A172 (cell line): ENCODE measurements around the gene CDK6. TPM values are rescaled to one million over a fixed set of nuclear protein-coding genes. Genes with fewer than 3 reads are reported as not detected.

ENCODE experiments used
- DNase-seq: peaks from one replicate; pipeline ENCODE4 v3.0.0-alpha.2; 2015; ENCODE audit warnings: low spot score
- total RNA-seq: library from RNA; depleted of rRNA; stranded (reverse); fragments of >200 nt; shearing (Covaris generic); gene quantifications from 2 replicates; pipeline ENCODE4 v1.2.3, GENCODE V29; 2014

CDK6 gene
- total RNA-seq, 1 experiment from 2014 or later: 140 TPM

DNA sequence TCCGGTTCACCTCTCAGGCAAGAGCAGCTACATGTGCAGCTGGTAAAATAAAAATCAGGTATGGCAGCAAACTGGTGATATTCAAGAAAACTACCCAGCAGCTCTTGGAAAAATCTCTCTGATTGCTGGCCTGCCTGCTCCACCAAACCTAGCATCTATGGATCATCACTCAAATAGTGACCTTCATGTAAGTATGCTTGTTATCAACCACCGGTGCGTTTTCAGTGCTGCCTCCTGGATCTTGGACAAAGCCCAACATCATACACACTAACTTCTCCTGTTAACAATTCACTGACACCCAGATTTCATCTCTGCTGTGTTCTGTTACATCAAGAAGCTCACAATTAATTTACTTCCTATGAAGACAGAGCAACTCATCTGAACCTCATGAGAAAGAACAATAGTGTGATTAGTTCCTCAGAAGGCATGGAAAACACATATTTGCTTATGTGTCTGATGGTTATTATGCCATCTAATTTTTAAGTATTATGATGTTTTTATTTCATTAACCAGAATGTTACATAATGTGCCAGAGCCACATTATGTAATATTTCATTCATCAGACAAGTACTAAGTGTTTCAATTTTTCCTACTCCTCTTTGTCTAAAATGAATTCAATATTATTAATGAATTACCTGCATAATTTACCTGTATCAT is 8.8 kb downstream of the CDK6 start:
- no peak for DNase-seq

DNA sequence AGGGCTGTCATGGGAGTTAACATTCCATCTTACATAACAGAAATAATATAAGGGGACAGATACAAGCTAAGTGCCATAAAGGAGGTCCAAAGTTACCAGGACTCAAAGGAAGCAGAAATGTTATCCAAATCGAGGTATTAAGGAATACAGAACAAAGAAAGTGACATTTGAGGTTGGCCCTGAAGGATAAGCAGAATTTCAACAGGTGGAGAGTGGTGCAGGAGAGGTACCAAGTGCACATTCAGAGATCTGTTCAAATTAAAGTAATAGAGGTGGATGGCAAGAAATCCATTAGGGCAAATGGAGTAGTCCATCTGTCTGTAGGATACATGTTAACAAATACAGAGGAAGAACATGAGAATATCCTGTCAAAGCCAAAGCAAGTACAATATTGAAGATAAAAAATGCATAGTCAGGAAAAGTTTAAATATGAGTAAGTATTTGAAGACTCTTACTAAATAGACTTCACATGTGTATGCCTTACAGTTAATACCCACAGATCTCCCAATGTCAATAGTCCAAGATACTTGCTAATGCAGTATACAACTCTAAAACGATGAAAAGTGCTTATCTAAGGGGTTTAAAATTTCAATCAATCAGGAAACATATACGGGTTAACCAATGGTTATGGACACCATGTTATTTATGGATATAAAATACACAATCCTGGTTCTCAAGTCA is 10.0 kb downstream of the CDK6 start:
- no peak for DNase-seq

DNA sequence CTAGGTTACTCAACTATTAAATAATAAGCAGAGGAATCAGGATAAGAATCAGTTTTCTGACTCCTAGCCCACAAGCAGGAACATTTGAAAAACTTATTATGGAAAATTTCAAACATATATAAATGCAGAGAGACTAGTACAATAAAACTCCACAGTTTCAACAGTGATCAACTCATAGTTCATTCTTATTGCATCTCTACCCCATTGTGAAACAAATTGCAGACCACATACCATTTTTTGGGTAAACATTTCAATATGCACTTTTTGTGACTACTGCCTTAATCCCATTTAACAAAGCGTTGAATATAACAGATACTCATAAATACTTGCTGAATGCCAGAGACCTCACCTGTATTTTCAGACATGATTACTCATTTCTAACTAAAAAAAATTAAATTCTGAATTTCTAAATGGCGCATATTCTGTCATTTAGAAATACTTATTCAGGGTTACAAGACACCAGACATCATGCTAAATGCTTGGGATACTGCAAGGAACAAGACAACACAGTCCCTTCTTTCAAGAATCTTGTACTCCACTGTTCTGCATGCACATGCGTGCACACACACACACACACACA is 11.4 kb downstream of the CDK6 start:
- DNase-seq: no peak

DNA sequence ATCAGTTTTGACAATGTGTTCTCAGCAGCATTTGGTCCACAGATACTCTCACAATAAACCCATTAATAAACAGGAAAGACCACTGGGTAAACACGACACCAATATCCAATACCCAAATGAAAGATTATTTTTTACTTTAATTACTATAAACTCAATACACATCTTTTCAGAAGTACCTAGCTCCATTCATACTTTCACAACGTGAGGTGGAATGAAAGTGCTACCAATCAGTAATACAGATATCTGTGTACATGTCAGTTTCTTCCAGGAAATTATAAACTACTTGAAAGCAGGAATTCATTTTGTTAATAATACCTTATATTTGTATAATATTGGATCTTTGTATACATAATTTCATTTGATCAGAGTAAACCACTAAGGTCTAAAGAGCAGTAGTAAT is 11.9 kb downstream of the CDK6 start:
- no peak for DNase-seq

DNA sequence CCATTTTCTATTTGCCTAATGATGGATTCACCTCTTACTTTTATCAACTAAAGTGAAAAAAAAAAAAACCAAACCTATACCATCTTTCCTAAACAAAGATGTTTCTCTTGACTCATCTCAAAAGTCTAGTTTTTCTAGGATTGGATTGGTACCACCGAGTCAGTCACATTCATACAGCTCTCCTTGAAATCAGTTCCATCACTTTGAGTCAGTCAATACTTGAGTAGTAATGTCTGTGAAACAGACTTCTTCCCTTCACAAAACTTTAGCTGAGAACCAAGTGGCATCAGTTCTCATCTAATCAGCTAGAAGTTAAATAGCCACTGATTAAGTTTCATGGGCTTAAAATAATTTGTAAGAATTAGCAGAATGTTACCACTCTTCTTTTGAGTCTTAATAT is 13.3 kb downstream of the CDK6 start:
- no peak for DNase-seq

DNA sequence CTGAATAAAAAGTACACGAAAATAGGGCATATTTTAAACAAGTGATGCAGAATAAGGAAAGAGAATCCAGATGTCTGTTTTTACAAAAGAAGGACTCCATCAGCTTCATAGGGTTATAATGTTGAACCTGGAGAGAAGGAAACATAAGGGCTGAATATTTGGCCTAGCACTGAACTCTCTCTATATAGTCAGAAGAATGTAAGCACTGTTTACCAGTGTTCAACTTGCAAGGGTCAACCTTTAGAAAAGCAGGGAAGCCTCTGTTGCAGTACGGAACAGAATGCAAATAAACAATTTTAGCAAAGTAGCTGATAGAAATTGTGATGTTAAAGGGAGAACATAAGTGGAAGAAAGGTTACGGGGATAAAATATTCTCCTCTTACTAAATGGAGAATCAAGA is 16.2 kb downstream of the CDK6 start:
- DNase-seq: no peak

DNA sequence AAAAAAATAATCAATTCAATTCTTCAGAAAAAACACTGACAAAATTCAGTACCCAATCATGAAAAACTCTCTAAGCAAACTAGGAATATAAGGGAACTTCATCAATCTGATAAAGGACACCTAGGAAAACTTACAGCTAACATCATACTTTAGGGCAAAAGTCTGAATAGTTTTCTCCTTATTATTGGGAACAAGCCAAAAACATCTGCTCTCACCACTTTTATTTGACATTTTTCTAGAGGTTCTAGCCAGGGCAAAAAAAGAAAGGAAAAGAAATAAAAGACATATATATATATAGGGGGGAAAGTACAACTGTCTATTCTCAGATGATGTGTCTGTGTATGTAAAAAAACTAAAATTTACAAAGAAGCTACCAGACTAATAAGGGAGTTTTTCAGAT is 19.0 kb downstream of the CDK6 start:
- no peak for DNase-seq

DNA sequence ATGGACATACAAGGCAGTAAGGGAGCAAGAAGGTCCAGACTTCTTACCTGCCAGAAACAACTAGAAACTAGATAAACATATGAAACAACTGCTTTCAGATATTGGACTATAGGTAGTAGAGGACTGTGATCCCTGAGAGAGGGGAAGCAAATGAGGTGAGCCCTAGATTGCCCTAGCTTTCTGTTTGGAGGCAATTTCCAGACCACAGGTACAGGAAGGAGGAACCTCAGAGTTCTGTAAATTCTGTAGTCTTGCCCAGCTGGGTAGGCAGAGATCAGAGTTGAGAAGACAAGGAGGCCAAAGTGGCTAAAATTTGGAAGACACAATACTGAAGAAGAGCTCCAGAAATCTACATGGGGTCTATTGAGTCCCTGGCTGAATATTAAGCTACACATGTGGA is 21.0 kb downstream of the CDK6 start:
- DNase-seq: no peak

DNA sequence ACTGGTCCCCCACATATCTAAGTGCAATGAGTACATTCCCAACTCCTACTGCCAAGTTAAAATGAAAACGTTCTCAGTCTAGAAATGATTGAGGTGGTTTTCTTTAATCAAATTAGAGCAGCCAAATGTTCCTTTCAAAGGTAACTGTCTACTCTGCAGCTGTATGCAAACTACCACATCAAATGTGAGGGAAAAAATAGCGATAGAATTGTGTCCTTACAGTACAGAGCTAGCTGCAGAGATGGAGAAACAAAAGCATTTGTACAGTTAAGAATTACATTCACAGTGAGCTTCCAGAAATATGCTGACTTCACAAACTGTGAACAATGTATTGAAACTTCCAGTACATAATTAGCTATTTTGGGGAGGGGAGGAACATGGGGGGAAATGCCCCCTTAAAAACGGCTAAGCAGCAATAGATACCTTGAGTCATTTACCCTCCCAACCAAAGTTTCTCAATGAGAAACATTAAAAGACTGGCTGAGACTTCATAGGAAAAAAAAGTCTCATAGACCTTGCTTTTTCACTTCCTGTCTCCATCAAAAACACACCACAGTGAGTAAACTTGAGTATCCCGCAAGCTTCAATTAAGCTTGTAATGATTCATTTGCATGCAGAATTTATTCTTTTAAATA is 22.9 kb downstream of the CDK6 start:
- no peak for DNase-seq

DNA sequence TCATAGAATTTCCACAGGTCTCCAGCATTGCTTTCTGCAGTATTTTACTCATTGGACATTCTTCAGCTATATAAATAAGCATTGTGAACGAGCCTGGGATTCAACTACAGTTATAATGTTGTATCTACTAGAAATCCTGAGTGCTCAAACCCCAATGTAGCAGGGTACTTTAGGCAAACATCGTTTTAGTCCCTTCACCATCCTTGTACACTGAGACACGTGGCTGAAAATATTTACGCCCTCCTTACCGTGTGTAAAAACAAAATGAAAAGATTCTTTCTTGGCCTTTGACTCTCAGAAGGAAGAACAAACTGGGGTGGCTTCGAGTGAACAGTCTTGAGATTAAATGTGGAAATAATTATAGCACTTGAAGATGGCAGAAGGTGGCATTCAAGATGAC is 25.2 kb downstream of the CDK6 start:
- no peak for DNase-seq

DNA sequence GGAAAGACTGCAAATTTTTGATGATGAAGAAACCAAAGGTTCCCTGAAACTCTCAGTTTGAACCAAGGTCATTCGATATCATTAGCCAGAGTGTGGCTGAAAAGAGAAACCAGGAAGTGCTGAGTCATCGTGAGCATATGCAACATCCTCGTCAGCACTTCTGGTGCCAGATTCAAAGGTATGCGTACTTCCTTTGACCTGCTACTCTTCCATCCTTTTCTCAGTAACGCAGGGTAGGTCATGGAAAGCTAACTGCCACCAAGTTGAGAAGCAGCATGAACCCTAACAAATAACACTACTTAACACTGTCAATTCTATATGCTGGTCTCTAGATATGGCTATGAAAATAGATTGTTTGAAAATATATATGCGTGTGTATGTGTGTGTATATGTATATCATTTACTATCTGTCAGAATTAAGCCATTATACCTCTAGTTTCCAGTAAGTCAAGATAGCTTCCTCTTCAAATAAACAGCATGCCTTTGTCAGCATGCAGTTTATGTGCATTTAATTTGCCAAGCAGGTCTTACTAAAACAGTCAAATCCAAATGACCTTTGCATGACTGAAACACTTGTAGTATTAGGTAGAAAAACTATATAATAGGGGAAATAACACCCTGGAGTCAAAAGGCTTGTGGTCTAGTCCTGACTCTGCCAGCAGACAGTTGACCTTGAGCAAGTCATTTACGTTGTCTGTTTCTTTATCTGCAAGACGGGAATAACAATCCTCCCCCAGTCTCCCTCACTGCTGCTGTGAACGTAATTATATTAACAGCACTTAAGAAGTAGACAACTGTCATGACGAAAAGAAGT is 26.4 kb downstream of the CDK6 start:
- DNase-seq: peak; percentile 94

DNA sequence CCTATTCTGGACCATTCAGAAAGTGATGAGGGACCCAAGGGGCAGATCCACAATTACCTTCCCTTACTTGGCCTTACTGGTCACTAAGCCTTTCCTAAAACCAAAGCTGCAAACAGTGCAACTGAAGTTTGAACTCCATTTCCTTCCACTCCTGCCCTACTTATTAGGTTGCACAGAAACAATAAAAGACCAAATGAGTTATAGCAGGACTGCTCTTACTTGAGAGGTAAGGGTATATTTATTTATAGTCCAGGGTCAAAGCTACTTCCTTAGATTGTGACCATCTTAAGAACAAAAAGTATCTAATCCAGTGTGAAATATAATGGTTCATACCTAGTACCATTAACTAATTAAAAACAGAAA is 27.0 kb downstream of the CDK6 start:
- no peak for DNase-seq

DNA sequence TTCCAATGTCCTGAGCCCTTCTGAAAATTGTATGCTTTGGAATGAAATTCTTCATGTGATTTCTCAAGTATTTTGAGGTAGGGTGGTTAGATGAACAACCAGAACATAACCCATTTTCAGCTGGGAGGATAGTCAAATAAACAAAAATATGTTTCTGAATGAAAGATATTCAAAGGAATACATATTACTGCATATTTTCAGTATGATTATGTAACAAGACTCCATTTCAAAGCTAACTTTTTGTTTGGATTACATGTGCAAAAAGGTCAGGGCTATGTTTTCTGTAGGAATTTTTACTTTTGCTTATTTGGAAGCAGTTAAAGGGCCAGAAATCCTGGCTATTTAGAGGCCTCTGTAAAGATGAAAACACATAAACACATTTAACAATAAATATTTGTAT is 27.7 kb downstream of the CDK6 start:
- DNase-seq: no peak

DNA sequence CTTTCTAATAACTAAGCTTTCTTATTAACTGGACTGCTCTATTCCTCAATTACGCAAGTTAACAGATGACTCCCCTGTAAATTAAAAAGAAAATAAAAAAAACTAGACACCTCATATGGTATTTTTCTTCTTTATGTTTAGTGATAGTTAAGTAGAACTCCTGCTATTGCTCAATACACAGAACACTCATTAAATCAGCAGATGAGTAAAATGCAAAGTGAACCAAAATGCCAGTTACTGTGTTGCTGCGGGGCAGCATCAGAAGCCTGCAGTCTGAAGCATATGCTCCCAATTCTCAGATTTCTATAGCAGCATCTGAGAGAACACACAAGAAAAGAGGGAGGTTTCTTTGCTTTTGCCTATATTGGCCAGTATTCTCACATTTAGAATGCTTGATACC is 28.4 kb downstream of the CDK6 start:
- no peak for DNase-seq

DNA sequence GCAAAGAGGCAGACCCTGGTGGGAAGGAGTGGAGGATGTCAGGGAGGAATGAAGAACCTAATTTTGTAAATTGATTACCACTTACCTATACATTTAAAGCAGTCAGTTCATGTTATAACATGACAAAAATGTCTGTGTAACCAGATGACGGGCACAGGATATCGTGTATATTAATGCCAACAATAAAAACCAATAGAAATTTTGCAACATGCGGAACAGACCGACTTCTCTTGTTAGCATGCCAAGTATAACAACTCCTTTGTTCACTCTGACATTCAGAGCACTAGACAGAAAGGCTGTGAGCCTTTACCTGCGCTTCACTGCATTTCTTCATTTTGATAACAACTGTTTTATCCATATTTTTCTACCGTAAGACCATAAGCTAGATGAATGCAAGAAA is 29.9 kb downstream of the CDK6 start:
- DNase-seq: no peak

DNA sequence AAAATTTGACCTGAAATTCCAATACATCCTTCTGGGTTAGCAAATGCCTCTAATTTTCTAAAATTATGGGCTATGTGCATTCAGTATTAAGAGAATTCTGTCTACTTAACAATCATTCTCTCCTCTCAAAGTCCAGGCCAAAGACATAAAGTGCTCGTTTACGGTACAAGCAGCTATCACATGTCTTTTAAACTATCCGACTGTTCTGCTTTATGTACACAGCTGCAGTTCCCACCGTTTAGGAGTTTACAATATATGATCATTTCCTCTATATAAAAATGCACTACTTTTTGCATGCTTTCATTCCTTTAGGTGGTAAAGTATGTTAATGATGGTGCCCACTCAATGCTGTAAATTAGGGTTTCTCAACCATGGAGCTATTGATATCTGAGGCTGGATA is 34.0 kb downstream of the CDK6 start:
- DNase-seq: no peak

DNA sequence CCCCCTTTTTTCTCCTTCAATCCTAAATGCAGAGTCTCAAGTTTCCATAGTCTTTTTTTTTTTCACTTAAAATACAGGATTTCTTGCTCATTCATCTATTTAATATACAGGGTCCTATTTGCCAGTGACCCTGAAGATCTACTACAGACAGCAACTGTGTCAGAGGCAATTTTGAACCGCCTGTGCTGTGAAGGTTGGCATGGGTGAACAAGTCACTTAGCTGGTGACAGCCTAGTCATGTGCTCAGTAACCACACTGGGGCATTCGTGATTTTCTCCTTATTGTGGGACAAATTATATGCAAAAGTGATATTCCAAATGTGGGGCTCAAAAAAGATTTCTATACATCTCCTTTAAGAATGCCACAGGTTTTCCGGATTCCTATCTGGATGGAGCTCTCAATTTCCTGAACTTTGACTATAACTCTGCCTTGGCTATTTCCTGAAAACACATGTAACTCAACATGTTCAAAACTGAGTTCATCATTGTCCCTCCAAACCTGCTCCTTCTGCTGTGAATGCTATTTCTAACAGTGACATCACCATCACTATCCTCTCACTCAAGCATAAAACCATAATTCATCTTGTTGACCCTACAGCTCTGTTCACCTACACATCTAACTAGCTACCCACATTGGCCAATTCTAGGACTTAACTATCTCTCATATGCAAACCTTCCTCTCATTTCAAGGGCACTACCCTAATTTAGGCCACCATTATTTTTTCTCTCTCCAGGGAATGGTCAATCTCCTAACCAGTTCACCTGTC is 36.7 kb downstream of the CDK6 start:
- no peak for DNase-seq

DNA sequence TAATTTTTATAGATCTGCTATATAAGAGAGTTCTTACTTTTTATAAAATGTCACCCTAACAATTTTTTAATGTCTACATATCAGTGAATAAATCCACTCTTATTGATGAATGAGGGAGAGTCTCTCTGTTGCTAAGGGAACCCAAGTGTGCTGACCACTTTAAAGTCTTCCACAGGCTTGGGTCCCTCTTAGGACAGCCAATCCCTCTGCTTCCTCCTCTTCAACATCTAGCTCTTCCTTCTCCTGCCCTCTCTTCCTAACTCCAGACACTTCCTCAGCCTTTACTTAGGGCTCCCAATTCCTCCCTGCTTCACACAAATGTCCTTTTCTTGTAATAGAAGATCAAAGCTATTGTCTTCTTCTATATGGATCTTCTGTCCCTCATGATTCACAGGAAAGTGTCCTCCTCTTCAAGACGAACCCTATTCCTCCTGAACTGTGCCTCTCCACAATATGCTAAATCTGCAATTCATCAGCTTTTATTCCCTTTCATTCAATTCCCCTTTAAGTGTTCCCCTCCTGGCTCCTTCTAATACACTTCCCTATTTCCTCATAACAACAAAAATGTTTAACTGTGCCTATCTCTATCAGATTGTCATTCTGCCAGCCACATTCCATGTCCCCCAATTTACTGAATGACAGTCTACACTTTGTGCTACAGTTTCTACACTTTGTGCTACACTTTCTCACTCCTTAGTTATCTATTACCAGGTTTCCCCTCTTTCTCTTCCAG is 37.7 kb downstream of the CDK6 start:
- no peak for DNase-seq

DNA sequence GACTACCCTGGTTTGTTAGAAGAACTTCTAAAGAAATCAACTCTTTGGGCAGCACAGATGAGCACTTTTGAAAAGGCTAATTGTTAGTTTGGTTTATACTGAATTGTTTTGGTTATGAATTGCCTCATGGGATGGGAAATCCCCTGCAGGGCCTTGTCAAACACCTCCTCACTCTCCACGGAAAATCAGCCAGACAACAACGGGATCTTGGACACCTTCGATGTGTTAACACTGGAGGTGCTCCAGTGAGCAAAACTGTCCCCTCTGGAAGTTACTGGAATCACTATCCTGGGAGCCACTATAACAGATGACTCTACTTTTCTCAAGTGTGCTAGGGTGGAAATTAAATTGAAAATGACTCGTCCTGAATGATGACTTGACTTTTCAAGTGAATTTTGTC is 38.7 kb downstream of the CDK6 start:
- DNase-seq: peak; percentile 23

DNA sequence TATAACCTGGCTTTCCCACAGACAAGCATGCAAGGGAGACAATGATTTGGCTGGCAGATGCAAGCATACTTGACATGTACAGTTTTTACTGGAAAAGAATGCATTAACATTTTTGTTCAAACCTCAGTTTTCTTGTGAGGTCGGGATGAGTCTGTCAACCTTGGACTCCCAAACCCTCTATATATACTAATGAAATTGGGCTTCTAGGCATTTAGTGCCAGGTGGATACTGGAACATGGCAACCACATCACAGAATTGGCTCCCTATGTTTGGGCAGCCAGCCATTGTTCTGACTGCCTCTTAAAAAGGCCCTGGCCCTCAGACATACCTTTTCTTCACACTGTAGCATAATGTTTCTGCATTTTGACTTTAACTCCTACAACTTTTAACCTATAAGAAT is 39.1 kb downstream of the CDK6 start:
- no peak for DNase-seq

DNA sequence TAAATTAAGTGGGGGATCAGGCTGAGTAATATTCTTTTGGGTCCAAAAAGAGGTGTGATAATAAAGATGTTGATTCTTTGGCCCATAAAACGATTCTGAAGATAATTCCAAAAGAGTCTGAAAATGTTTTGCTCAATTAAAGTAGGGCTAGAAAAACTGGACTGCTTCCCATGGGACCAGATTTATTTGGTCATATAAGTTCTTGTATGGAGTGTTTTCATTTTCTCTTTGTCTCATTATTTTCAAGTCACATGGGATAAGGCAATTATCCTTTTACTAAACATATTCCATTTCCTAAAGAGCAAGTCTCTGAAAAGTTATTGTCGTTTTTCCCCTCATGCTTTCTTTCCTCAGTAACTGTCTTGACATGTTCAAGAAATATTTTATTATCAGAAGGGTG is 41.5 kb downstream of the CDK6 start:
- no peak for DNase-seq
